Erythroblast (primary cell): Measurements from ENCODE around the gene SLC8A3.

ENCODE experiments used
- GATA1 ChIP-seq: IDR thresholded peaks from 2 replicates; pipeline ENCODE4 v1.6.1; 2011; ENCODE audit warnings: low read depth, mild to moderate bottlenecking, control low read depth, low read length, moderate library complexity
- POLR2A ChIP-seq: IDR thresholded peaks from 2 replicates; pipeline ENCODE4 v1.6.1; 2011; ENCODE audit warnings: mild to moderate bottlenecking, low read length

- TF ChIP-seq POLR2A, result no peak
- no peak for TF ChIP-seq GATA1
Observed at GRCh38 chr14:70002589-70003346, 186.0 kb downstream of the SLC8A3 start.
